HepG2 (cell line): ENCODE results near the gene CLEC16A. TPM values are rescaled to one million over a fixed set of nuclear protein-coding genes. Genes with fewer than 3 reads are reported as not detected.
"Not testable (repeated sequence)": the region's sequence is repeated elsewhere in the genome, so short reads cannot be mapped to it uniquely, and the experiment has no call there.

Source experiments
- ATAC-seq: fragments of 200-7000 bp; cut with Tn5 transposase; 3 replicates; pipeline ENCODE4 v1.9.1; 2020; ENCODE audit warnings: mild to moderate bottlenecking, moderate library complexity
- BruUV-seq: library from RNA; stranded (reverse); fragments of 400-500 nt; replicated peaks from 2 replicates; lab custom pipeline; 2021; lab: Mats Ljungman, UMichigan
- CTCF ChIA-PET: fragments of 300-600 bp; formaldehyde crosslinking; extraction: SDS; loops from one replicate; lab custom pipeline; 2021; ENCODE audit warnings: low total read pairs, inconsistent platforms, low intra/inter-chr PET ratio; lab: Yijun Ruan, JAX
- POLR2A ChIA-PET: fragments of 350-600 bp; sonication (Branson Sonifier 250); formaldehyde crosslinking; loops from one replicate; lab custom pipeline; 2020; ENCODE audit warnings: antibody characterized with exemption, inconsistent platforms; lab: Yijun Ruan, JAX
- DNase-seq: peaks from one replicate; pipeline ENCODE4 v3.0.0-alpha.2; 2015; ENCODE audit warnings: low spot score
- FAIRE-seq: peaks from 3 replicates; lab custom pipeline; 2011; peaks lifted over from hg19 to GRCh38; lab: Jason Lieb, UNC
- H2AFZ ChIP-seq: one replicate; pipeline ENCODE4 v1.6.1; 2011; ENCODE audit warnings: low read length, inconsistent platforms
- H3K27ac ChIP-seq: fragments of 300-600 bp; 3 replicates; pipeline ENCODE4 v1.8.0; 2011; ENCODE audit warnings: mixed run types, mild to moderate bottlenecking, mixed read lengths, low read length, inconsistent platforms; ENCODE audit not compliant: insufficient read depth; ENCODE audit errors: extremely low read length
- H3K27me3 ChIP-seq, 2 experiments: fragments of 200-600 bp in 1 of 2; 2 replicates in 1 of 2; 3 replicates in 1 of 2; pipeline versions ENCODE4 v1.6.0 to v1.8.0; 2011; ENCODE audit warnings: low read length in 2 of 2, mild to moderate bottlenecking in 2 of 2, moderate library complexity in 2 of 2, inconsistent platforms in 1 of 2; ENCODE audit not compliant: insufficient read depth in 2 of 2, control insufficient read depth in 1 of 2
- H3K36me3 ChIP-seq, 2 experiments: fragments of 200-600 bp in 1 of 2; replicated peaks in 1 of 2; 2 replicates in 1 of 2; 3 replicates in 1 of 2; pipeline versions ENCODE4 v1.5.1 to v1.8.0; 2011; ENCODE audit warnings: low read length in 2 of 2, inconsistent platforms in 1 of 2; ENCODE audit not compliant: insufficient read depth in 2 of 2, control insufficient read depth in 1 of 2
- H3K4me1 ChIP-seq: 2 replicates; pipeline ENCODE4 v1.5.1; 2012; ENCODE audit warnings: low read length, inconsistent platforms; ENCODE audit not compliant: insufficient read depth
- H3K4me2 ChIP-seq: 2 replicates; pipeline ENCODE4 v1.6.0; 2011; ENCODE audit warnings: low read depth, low read length, inconsistent platforms
- H3K4me3 ChIP-seq, 3 experiments: fragments of 200-600 bp in 1 of 3; sonication (generic), shearing (Covaris generic) in 1 of 3; replicated peaks in 1 of 3; 2 replicates each; pipeline ENCODE4 v1.5.1; 2011 to 2016; ENCODE audit warnings: low read length in 3 of 3, inconsistent platforms in 2 of 3, low read depth in 2 of 3, mild to moderate bottlenecking in 2 of 3, control low read depth in 1 of 3, mixed read lengths in 1 of 3; ENCODE audit not compliant: insufficient read depth in 1 of 3
- H3K79me2 ChIP-seq: one replicate; pipeline ENCODE4 v1.6.1; 2011; ENCODE audit warnings: low read length, inconsistent platforms; ENCODE audit not compliant: insufficient read depth
- H3K9ac ChIP-seq: 2 replicates; pipeline ENCODE4 v1.6.0; 2011; ENCODE audit warnings: mild to moderate bottlenecking, low read depth, low read length, inconsistent platforms; ENCODE audit not compliant: insufficient read depth
- H3K9me3 ChIP-seq: 2 replicates; pipeline ENCODE4 v1.5.1; 2012; ENCODE audit warnings: mild to moderate bottlenecking, low read length
- H4K20me1 ChIP-seq: 2 replicates; pipeline ENCODE4 v1.6.0; 2011; ENCODE audit warnings: inconsistent platforms, mild to moderate bottlenecking, low read length, moderate library complexity; ENCODE audit not compliant: insufficient read depth
- ARHGAP35 ChIP-seq: sonication (generic); formaldehyde crosslinking; IDR thresholded peaks from 2 replicates; pipeline ENCODE4 v1.9.0; 2022; ENCODE audit warnings: mild to moderate bottlenecking, inconsistent platforms, moderate library complexity, missing genetic modification reagents, borderline replicate concordance
- EEA1 ChIP-seq: sonication (generic); formaldehyde crosslinking; IDR thresholded peaks from 2 replicates; pipeline ENCODE4 v1.5.1; 2020; ENCODE audit warnings: mild to moderate bottlenecking, missing genetic modification reagents, borderline replicate concordance
- ETV6 ChIP-seq: sonication (generic); formaldehyde crosslinking; conservative IDR thresholded peaks from 2 replicates; pipeline ENCODE4 v1.4.0; 2020; ENCODE audit warnings: missing genetic modification reagents
- GLMP ChIP-seq: sonication (generic); formaldehyde crosslinking; IDR thresholded peaks from 2 replicates; pipeline ENCODE4 v1.9.0; 2021; ENCODE audit warnings: missing genetic modification reagents, mild to moderate bottlenecking, borderline replicate concordance
- NFKB2 ChIP-seq: sonication (generic); formaldehyde crosslinking; IDR thresholded peaks from 2 replicates; pipeline ENCODE4 v1.4.0; 2020; ENCODE audit warnings: missing genetic modification reagents, borderline replicate concordance
- NR3C1 ChIP-seq: sonication (generic); formaldehyde crosslinking; IDR thresholded peaks from 2 replicates; pipeline ENCODE4 v1.4.0; 2020; ENCODE audit warnings: missing genetic modification reagents
- RAD21 ChIP-seq: fragments of 450-650 bp; formaldehyde crosslinking; IDR thresholded peaks from 2 replicates; pipeline ENCODE4 v1.5.0; 2020; ENCODE audit warnings: mild to moderate bottlenecking
- STAT5B ChIP-seq: sonication (generic); formaldehyde crosslinking; IDR thresholded peaks from 2 replicates; pipeline ENCODE4 v1.4.0; 2020; ENCODE audit warnings: missing genetic modification reagents
- ZFP36 ChIP-seq: fragments of 150-350 bp; IDR thresholded peaks from 2 replicates; pipeline ENCODE4 v1.6.1; 2018; ENCODE audit warnings: borderline replicate concordance, low read length, low read depth; ENCODE audit not compliant: partially characterized antibody
- ZKSCAN8 ChIP-seq: IDR thresholded peaks from 2 replicates; pipeline ENCODE4 v1.6.1; 2016; ENCODE audit warnings: borderline replicate concordance, missing genetic modification reagents, missing compliant biosample characterization
- ZNF136 ChIP-seq: sonication (generic); formaldehyde crosslinking; IDR thresholded peaks from 2 replicates; pipeline ENCODE4 v1.8.1; 2022; ENCODE audit warnings: low read depth, mild to moderate bottlenecking, moderate library complexity, missing genetic modification reagents
- ZNF430 ChIP-seq: sonication (generic); formaldehyde crosslinking; IDR thresholded peaks from 2 replicates; pipeline ENCODE4 v1.9.0; 2021; ENCODE audit warnings: mild to moderate bottlenecking, missing genetic modification reagents
- ZNF510 ChIP-seq: sonication (generic); formaldehyde crosslinking; IDR thresholded peaks from 2 replicates; pipeline ENCODE4 v1.4.0; 2020; ENCODE audit warnings: low read depth, mild to moderate bottlenecking, missing genetic modification reagents
- ZNF567 ChIP-seq: sonication (generic); formaldehyde crosslinking; IDR thresholded peaks from 2 replicates; pipeline ENCODE4 v1.8.1; 2023; ENCODE audit warnings: mild to moderate bottlenecking, missing genetic modification reagents, borderline replicate concordance
- ZNF878 ChIP-seq: sonication (generic); formaldehyde crosslinking; IDR thresholded peaks from 2 replicates; pipeline ENCODE4 v1.8.1; 2023; ENCODE audit warnings: mild to moderate bottlenecking, missing genetic modification reagents, moderate library complexity
- ZNF879 ChIP-seq: sonication (generic); formaldehyde crosslinking; IDR thresholded peaks from 2 replicates; pipeline ENCODE4 v1.8.1; 2023; ENCODE audit warnings: missing genetic modification reagents
- WGBS: methylation state at CpG from one replicate; pipeline ENCODE4 v1.1.6; 2017; ENCODE audit warnings: low lambda C conversion rate; 5-methylcytosine and 5-hydroxymethylcytosine counted together
- in situ Hi-C: cut with HindIII; loops from 2 replicates; pipeline ENCODE4 v1.10.0; 2017; ENCODE audit warnings: low pct_unique_long_range_greater_than_20kb; ENCODE audit not compliant: extremely low pct_ligation_motif_present
- intact Hi-C: fragments of 100-400 bp; cut with micrococcal nuclease; formaldehyde crosslinking; loops from one replicate; pipeline ENCODE4 v1.10.0; 2022; ENCODE audit not compliant: unreplicated experiment
- polyA plus RNA-seq, 8 experiments: library from polyadenylated mRNA; depleted of rRNA in 3 of 8; stranded (reverse) in 7 of 8; unstranded in 1 of 8; fragments of >200 nt; fragmentation: Illumina TruSeq in 4 of 8; extraction: Trizol in 4 of 8; gene quantifications; 2 replicates each; pipeline versions ENCODE4 v1.2.1 to v1.2.3, GENCODE V29; 2011 to 2016; ENCODE audit warnings: low read depth in 4 of 8, missing spikeins in 1 of 8, mixed read lengths in 1 of 8; ENCODE audit not compliant: insufficient read depth in 1 of 8
- total RNA-seq, 5 experiments: library from RNA; depleted of rRNA; stranded (reverse); fragments of >200 nt; fragmentation: Illumina TruSeq; extraction: Trizol; gene quantifications; 2 replicates each; pipeline ENCODE4 v1.2.3, GENCODE V29; 2016; ENCODE audit warnings: low read depth in 1 of 5
- TF ChIP-seq, protein P1 (sequence below): sonication (generic); formaldehyde crosslinking; IDR thresholded peaks from 2 replicates; pipeline ENCODE4 v1.8.1; 2022; ENCODE audit warnings: mild to moderate bottlenecking, missing genetic modification reagents

CLEC16A gene
- total and polyA plus RNA-seq, 2 of the 13 experiments (the other 11 are each of a cell fraction or from before 2014, with no cell fraction given) = 8.5 to 10.3 TPM

GRCh38 chr16:10966559-10966958 lies 22.2 kb downstream of the CLEC16A start:
- POLR2A ChIA-PET = interaction anchor here (0.5 kb wide), 1 partner anchor 915 kb away, joined by 3 read pairs; no protein-coding TSS in a partner anchor
- intact Hi-C loops, H3K9ac ChIP-seq, H3K4me2 ChIP-seq, H3K79me2 ChIP-seq, ATAC-seq, FAIRE-seq, CTCF ChIA-PET, DNase-seq, BruUV-seq, H3K4me3 ChIP-seq, H3K27ac ChIP-seq, H3K9me3 ChIP-seq, H2AFZ ChIP-seq, H3K27me3 ChIP-seq, H4K20me1 ChIP-seq: not testable (repeated sequence)
- WGBS = 82% methylated on average over 4 of the region's 4 CpGs
- in situ Hi-C loops = loop anchor here (5.0 to 10.0 kb wide), 2 partner anchors 291 to 398 kb away; partner anchors contain the start of gene SOCS1
- Histone ChIP-seq H3K36me3 (peaks cover 14 to 32% of the 10 kb centered on the region in 2 experiments), H3K4me1 (peaks cover 14% of the 10 kb centered on the region)

- H3K4me2 ChIP-seq = no peak overlapping the region
- no peaks in the 10 kb centered on the region; a peak in 1 of 5 replicates for H3K27me3 ChIP-seq
- DNase-seq (no peak), ATAC-seq (no peak), FAIRE-seq (no peak)
- TF ChIP-seq ZNF878 (CRISPR knock-in tag) (no peak), NR3C1 (CRISPR knock-in tag) (no peak), RAD21 (CRISPR knock-in tag) (no peak), STAT5B (CRISPR knock-in tag) (no peak), ZNF879 (CRISPR knock-in tag) (no peak), EEA1 (CRISPR knock-in tag) (no peak), ZKSCAN8 (no peak), ETV6 (no peak), ZNF430 (CRISPR knock-in tag) (no peak), ZNF510 (CRISPR knock-in tag) (no peak), ZFP36 (no peak), ARHGAP35 (CRISPR knock-in tag) (no peak), NFKB2 (CRISPR knock-in tag) (no peak), ZNF567 (CRISPR knock-in tag) (no peak), ZNF136 (no peak), GLMP (CRISPR knock-in tag) (no peak)
- TF ChIP-seq, protein P1, sequence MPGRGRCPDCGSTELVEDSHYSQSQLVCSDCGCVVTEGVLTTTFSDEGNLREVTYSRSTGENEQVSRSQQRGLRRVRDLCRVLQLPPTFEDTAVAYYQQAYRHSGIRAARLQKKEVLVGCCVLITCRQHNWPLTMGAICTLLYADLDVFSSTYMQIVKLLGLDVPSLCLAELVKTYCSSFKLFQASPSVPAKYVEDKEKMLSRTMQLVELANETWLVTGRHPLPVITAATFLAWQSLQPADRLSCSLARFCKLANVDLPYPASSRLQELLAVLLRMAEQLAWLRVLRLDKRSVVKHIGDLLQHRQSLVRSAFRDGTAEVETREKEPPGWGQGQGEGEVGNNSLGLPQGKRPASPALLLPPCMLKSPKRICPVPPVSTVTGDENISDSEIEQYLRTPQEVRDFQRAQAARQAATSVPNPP = no peak
- in situ Hi-C loops (loop anchor here (5.0 to 10.0 kb wide), 2 partner anchors 289 to 397 kb away; partner anchors contain the start of gene SOCS1), intact Hi-C loops (no loop called here)
- H3K27ac ChIP-seq = no peak overlapping the region
- H3K4me3 ChIP-seq = no peak overlapping the region
- WGBS = 94% methylated on average over 4 of the region's 5 CpGs
- peaks cover 14% of the 10 kb centered on the region for H3K4me1 ChIP-seq
- no peaks in the 10 kb centered on the region; the same call in 1 of the 2 replicates for H4K20me1 ChIP-seq
- H3K79me2 ChIP-seq = no peaks in the 10 kb centered on the region
- no peak overlapping the region for H3K9ac ChIP-seq
- no peaks in the 10 kb centered on the region for H3K9me3 ChIP-seq
- no peak overlapping the region for H2AFZ ChIP-seq
- H3K36me3 ChIP-seq = peaks cover 13 to 34% of the 10 kb centered on the region in 2 experiments
- ChIA-PET CTCF (interaction anchor here (3.9 kb wide), 1 partner anchor 389 kb away, joined by 27 read pairs; no protein-coding TSS in a partner anchor), POLR2A (interaction anchor here (0.9 to 2.9 kb wide), 2 partner anchors 284 to 288 kb away, joined by 3 to 24 read pairs; partner anchors contain the start of gene SOCS1)
- BruUV-seq = no TSS peak
Measured at GRCh38 chr16:10967986-10968385, 23.6 kb downstream of the CLEC16A start.
